ENCODE results near the gene ALLC. TPM values are rescaled to one million over a fixed set of nuclear protein-coding genes. Genes with fewer than 3 reads are reported as not detected.
"Not testable (repeated sequence)": the region's sequence is repeated elsewhere in the genome, so short reads cannot be mapped to it uniquely, and the experiment has no call there.

ALLC gene
- total RNA-seq (ENCODE audit: unreplicated experiment), result not detected
- long read RNA-seq, result 0 reads

- no peak for TF ChIP-seq CTCF (IDR thresholded peaks at IDR 0.05; ENCODE audit: partially characterized antibody, unreplicated experiment)
- no peak for DNase-seq
- no peaks in the 10 kb centered on the region for H3K36me3 Mint-ChIP-seq (ENCODE audit: unreplicated experiment)
- H3K4me3 Mint-ChIP-seq (ENCODE audit: unreplicated experiment), result no peak within 1 kb of the TSS
- H3K4me1 Mint-ChIP-seq (ENCODE audit: low read depth, unreplicated experiment), result peaks cover 32% of the 10 kb centered on the region
- peaks cover 17% of the 10 kb centered on the region for H3K9me3 Mint-ChIP-seq (ENCODE audit: unreplicated experiment)
- peak within 1 kb of the TSS; percentile 93 for H3K27ac Mint-ChIP-seq (ENCODE audit: unreplicated experiment)
- H3K27me3 Mint-ChIP-seq (ENCODE audit: unreplicated experiment), result peaks cover 10% of the 10 kb centered on the region
Measured at GRCh38 chr2:3657881-3658280, at the start of gene ALLC. Gene ALLC (plus strand): TSS chr2:3658200. CDS start chr2:3671158, 12,958 bp downstream.

DNA sequence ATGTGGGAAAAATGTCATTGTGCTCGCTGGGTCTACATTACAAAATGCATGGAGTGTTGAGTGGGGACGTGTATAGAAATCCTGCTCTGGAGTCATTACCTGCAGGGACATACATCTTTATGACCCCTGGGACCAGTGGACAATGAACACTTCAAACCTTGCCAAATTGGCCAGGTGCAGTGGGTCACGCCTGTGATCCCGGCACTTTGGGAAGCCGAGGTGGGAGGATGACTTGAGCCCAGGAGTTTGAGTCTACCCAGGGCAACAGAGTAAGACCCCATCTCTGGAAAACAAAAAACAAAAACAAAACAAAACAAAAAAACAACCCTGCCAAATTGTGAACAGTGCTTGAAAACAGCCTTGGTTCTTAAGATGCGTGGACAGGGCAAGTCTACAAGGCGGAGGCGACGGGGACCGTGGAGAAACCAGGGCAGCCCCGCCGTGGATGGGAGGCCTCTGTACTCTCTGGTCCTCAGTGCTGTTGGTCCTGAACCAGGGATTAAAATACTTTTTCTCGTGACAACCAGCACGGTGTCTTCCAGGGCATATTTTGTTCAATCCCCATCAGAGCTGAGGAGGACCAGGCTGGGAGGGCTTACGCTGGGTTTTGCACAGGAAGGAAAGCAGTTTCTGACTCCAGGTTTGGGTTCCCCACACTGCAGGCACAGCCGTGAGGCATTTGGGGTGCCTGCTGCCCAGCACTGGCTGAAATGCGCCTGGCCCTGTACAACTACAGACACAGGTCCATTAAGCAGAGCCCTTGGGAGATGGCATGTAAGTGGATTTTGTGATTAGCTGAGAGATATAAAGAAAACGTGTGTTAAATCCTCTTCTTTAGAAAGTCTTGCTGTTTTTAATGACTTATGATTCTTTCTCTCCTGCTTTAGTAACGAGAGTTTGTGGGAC lies 49.4 kb upstream of the ALLC start:
- Mint-ChIP-seq H3K4me1 (ENCODE audit: low read depth, unreplicated experiment) (peaks cover 10% of the 10 kb centered on the region), H3K27ac (ENCODE audit: unreplicated experiment) (no peak overlapping the region), H3K9me3 (ENCODE audit: unreplicated experiment) (peaks cover 4% of the 10 kb centered on the region), H3K27me3 (ENCODE audit: unreplicated experiment) (peaks cover 2% of the 10 kb centered on the region), H3K4me3 (ENCODE audit: unreplicated experiment) (no peak overlapping the region), H3K36me3 (ENCODE audit: unreplicated experiment) (no peaks in the 10 kb centered on the region)
- DNase-seq, result no peak
- TF ChIP-seq CTCF (IDR thresholded peaks at IDR 0.05; ENCODE audit: partially characterized antibody, unreplicated experiment), result no peak

GRCh38 chr2:3609279-3609673 lies 48.7 kb upstream of the ALLC start:
- not testable (repeated sequence) for H3K27ac Mint-ChIP-seq (ENCODE audit: unreplicated experiment); H3K4me1 Mint-ChIP-seq (ENCODE audit: low read depth, unreplicated experiment); H3K27me3 Mint-ChIP-seq (ENCODE audit: unreplicated experiment); H3K4me3 Mint-ChIP-seq (ENCODE audit: unreplicated experiment); H3K9me3 Mint-ChIP-seq (ENCODE audit: unreplicated experiment); DNase-seq; H3K36me3 Mint-ChIP-seq (ENCODE audit: unreplicated experiment)

DNA sequence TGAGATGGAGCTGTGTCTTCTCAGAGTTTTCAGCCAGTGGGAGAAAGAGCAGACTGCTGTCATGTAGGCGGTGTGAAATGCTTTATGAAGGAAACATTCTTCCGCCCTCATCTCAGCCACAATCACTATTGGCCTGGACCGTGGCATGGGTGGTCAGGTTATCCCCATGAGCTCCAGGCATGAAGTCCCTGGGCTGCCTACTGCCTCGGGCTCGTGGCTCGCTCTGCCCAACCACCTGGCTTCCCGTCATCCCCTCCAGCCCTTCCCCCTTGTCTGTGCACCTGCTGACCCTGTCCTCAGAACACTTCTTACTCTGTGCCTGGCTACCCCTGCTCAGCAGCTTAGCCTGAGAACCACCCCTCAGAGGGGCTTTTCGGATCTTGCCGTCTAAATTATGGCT lies 47.6 kb upstream of the ALLC start:
- no peak for DNase-seq
- H3K9me3 Mint-ChIP-seq (ENCODE audit: unreplicated experiment), result peaks cover 5% of the 10 kb centered on the region
- no peak for TF ChIP-seq CTCF (IDR thresholded peaks at IDR 0.05; ENCODE audit: partially characterized antibody, unreplicated experiment)
- H3K27ac Mint-ChIP-seq (ENCODE audit: unreplicated experiment), result no peak overlapping the region
- H3K27me3 Mint-ChIP-seq (ENCODE audit: unreplicated experiment), result peaks cover 2% of the 10 kb centered on the region
- H3K4me1 Mint-ChIP-seq (ENCODE audit: low read depth, unreplicated experiment), result peaks cover 10% of the 10 kb centered on the region
- H3K4me3 Mint-ChIP-seq (ENCODE audit: unreplicated experiment), result no peak overlapping the region
- H3K36me3 Mint-ChIP-seq (ENCODE audit: unreplicated experiment), result no peaks in the 10 kb centered on the region

GRCh38 chr2:3610881-3611505 lies 47.0 kb upstream of the ALLC start:
- Mint-ChIP-seq H3K27ac (ENCODE audit: unreplicated experiment) (peak overlapping the region; percentile 21), H3K36me3 (ENCODE audit: unreplicated experiment) (no peaks in the 10 kb centered on the region), H3K4me3 (ENCODE audit: unreplicated experiment) (no peak overlapping the region), H3K9me3 (ENCODE audit: unreplicated experiment) (peaks cover 5% of the 10 kb centered on the region), H3K4me1 (ENCODE audit: low read depth, unreplicated experiment) (peaks cover 10% of the 10 kb centered on the region), H3K27me3 (ENCODE audit: unreplicated experiment) (peaks cover 2% of the 10 kb centered on the region)
- TF ChIP-seq CTCF (IDR thresholded peaks at IDR 0.05; ENCODE audit: partially characterized antibody, unreplicated experiment), result no peak
- DNase-seq, result no peak
